ENCODE measurements around the gene SDHA.

- no peak for TF ChIP-seq ZNF350 (tag by site-specific recombination; IDR thresholded peaks at IDR 0.05)
- TF ChIP-seq, protein P1, sequence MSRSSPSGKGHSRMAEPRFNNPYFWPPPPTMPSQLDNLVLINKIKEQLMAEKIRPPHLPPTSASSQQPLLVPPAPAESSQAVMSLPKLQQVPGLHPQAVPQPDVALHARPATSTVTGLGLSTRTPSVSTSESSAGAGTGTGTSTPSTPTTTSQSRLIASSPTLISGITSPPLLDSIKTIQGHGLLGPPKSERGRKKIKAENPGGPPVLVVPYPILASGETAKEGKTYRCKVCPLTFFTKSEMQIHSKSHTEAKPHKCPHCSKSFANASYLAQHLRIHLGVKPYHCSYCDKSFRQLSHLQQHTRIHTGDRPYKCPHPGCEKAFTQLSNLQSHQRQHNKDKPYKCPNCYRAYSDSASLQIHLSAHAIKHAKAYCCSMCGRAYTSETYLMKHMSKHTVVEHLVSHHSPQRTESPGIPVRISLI (tag by site-specific recombination; IDR thresholded peaks at IDR 0.05) = no peak
- TF ChIP-seq, protein P2, sequence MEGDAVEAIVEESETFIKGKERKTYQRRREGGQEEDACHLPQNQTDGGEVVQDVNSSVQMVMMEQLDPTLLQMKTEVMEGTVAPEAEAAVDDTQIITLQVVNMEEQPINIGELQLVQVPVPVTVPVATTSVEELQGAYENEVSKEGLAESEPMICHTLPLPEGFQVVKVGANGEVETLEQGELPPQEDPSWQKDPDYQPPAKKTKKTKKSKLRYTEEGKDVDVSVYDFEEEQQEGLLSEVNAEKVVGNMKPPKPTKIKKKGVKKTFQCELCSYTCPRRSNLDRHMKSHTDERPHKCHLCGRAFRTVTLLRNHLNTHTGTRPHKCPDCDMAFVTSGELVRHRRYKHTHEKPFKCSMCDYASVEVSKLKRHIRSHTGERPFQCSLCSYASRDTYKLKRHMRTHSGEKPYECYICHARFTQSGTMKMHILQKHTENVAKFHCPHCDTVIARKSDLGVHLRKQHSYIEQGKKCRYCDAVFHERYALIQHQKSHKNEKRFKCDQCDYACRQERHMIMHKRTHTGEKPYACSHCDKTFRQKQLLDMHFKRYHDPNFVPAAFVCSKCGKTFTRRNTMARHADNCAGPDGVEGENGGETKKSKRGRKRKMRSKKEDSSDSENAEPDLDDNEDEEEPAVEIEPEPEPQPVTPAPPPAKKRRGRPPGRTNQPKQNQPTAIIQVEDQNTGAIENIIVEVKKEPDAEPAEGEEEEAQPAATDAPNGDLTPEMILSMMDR (tag by site-specific recombination; IDR thresholded peaks at IDR 0.05) = no peak
- TF ChIP-seq, protein P3, sequence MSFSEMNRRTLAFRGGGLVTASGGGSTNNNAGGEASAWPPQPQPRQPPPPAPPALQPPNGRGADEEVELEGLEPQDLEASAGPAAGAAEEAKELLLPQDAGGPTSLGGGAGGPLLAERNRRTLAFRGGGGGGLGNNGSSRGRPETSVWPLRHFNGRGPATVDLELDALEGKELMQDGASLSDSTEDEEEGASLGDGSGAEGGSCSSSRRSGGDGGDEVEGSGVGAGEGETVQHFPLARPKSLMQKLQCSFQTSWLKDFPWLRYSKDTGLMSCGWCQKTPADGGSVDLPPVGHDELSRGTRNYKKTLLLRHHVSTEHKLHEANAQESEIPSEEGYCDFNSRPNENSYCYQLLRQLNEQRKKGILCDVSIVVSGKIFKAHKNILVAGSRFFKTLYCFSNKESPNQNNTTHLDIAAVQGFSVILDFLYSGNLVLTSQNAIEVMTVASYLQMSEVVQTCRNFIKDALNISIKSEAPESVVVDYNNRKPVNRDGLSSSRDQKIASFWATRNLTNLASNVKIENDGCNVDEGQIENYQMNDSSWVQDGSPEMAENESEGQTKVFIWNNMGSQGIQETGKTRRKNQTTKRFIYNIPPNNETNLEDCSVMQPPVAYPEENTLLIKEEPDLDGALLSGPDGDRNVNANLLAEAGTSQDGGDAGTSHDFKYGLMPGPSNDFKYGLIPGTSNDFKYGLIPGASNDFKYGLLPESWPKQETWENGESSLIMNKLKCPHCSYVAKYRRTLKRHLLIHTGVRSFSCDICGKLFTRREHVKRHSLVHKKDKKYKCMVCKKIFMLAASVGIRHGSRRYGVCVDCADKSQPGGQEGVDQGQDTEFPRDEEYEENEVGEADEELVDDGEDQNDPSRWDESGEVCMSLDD (tag by site-specific recombination; IDR thresholded peaks at IDR 0.05) = no peak
- TF ChIP-seq ZNF146 (tag by site-specific recombination; IDR thresholded peaks at IDR 0.05) = no peak
- no peak for TF ChIP-seq WT1 (tag by site-specific recombination; IDR thresholded peaks at IDR 0.05)
- TF ChIP-seq ZNF274 (IDR thresholded peaks at IDR 0.05; ENCODE audit: low read length) = no peak
- TF ChIP-seq ZNF274 (tag by site-specific recombination; IDR thresholded peaks at IDR 0.05; ENCODE audit: borderline replicate concordance) = no peak
- TF ChIP-seq, protein P4, sequence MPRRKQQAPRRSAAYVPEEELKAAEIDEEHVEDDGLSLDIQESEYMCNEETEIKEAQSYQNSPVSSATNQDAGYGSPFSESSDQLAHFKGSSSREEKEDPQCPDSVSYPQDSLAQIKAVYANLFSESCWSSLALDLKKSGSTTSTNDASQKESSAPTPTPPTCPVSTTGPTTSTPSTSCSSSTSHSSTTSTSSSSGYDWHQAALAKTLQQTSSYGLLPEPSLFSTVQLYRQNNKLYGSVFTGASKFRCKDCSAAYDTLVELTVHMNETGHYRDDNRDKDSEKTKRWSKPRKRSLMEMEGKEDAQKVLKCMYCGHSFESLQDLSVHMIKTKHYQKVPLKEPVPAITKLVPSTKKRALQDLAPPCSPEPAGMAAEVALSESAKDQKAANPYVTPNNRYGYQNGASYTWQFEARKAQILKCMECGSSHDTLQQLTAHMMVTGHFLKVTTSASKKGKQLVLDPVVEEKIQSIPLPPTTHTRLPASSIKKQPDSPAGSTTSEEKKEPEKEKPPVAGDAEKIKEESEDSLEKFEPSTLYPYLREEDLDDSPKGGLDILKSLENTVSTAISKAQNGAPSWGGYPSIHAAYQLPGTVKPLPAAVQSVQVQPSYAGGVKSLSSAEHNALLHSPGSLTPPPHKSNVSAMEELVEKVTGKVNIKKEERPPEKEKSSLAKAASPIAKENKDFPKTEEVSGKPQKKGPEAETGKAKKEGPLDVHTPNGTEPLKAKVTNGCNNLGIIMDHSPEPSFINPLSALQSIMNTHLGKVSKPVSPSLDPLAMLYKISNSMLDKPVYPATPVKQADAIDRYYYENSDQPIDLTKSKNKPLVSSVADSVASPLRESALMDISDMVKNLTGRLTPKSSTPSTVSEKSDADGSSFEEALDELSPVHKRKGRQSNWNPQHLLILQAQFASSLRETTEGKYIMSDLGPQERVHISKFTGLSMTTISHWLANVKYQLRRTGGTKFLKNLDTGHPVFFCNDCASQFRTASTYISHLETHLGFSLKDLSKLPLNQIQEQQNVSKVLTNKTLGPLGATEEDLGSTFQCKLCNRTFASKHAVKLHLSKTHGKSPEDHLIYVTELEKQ (tag by site-specific recombination; IDR thresholded peaks at IDR 0.05; ENCODE audit: borderline replicate concordance) = no peak
- no peak for TF ChIP-seq KLF7 (tag by site-specific recombination; IDR thresholded peaks at IDR 0.05; ENCODE audit: borderline replicate concordance)
- no peak for TF ChIP-seq ZFP41 (tag by site-specific recombination; IDR thresholded peaks at IDR 0.05; ENCODE audit: borderline replicate concordance)
These were observed 48.9 kb upstream of the SDHA start for GRCh38 chr5:169071-169727.
